ENCODE measurements around the gene DLGAP5.

Gene DLGAP5

GRCh38 chr14:55206175-55206693 lies 14.8 kb upstream of the DLGAP5 start:
- DNase-seq (ENCODE audit: low read depth) = no peak
- no peak for TF ChIP-seq CTCF (IDR thresholded peaks at IDR 0.05; ENCODE audit: insufficient read depth, low read depth, low read length, missing control alignments)
- H3K4me3 ChIP-seq (ENCODE audit: low read depth, low read length) = no peak overlapping the region

DNA sequence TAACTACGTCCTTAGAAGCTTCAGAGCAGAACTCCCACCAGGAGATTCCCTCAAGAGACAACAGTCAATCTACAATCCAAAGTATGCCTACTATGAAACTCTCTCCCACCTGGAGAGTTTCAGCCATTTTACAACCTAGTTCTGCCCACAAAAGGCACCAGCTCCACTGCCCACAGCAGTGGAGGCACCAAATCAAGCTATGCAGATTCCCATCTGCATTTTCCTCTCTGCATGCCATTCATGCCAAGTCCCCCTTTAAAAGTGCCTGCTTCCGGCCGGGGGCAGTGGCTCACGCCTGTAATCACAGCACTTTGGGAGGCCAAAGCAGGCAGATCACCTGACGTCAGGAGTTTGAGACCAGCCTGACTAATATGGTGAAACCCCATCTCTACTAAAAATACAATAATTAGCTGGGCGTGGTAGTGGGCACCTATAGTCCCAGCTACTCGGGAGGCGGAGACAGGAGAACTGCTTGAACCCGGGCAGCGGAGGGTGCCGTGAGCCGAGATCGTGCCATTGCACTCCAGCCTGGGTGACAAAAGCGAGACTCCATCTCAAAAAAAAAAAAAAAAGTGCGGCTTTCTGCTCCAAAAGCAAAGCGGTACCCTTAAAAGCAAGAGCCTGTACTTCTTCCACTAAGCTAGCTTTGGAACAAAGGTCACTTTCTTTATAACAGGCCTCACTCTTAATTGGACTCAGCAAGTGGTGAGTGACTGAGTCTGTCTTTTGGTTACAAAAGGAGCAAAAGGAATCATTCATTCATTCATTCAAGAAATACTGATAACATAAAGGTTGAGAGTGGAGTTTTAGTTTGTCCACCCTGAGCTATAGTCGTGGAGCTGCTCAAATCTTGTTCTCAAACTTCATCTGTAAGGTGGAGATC lies 10.1 kb upstream of the DLGAP5 start:
- no peak overlapping the region for H3K4me3 ChIP-seq (ENCODE audit: low read depth, low read length)
- DNase-seq (ENCODE audit: low read depth) = no peak
- no peak for TF ChIP-seq CTCF (IDR thresholded peaks at IDR 0.05; ENCODE audit: insufficient read depth, low read depth, low read length, missing control alignments)

GRCh38 chr14:55200651-55201050 lies 9.3 kb upstream of the DLGAP5 start:
- no peak for TF ChIP-seq CTCF (IDR thresholded peaks at IDR 0.05; ENCODE audit: insufficient read depth, low read depth, low read length, missing control alignments)
- no peak for DNase-seq (ENCODE audit: low read depth)
- no peak overlapping the region for H3K4me3 ChIP-seq (ENCODE audit: low read depth, low read length)

DNA sequence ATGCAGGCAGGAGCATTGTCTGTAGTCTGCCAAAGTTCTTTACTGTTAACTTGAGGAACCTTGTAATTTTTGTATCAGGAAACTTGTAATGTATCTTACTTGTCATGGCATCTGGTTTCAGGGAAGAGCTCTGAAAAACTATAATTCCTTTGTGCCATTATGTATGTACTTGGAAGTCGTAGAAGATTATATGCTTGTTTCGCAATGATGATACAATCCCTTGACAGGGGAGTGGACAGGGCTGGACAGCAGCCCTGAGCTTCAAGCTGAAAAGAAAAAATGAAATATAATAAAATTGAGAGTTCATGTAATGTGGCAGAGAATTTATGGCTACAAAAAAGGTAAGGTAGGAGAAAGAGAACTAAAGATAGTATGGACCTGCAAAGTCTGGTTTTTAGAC lies 7.4 kb upstream of the DLGAP5 start:
- DNase-seq (ENCODE audit: low read depth) = no peak
- no peak for TF ChIP-seq CTCF (IDR thresholded peaks at IDR 0.05; ENCODE audit: insufficient read depth, low read depth, low read length, missing control alignments)
- no peak overlapping the region for H3K4me3 ChIP-seq (ENCODE audit: low read depth, low read length)

GRCh38 chr14:55194656-55195355 lies 3.4 kb upstream of the DLGAP5 start:
- no peak for DNase-seq (ENCODE audit: low read depth)
- H3K4me3 ChIP-seq (ENCODE audit: low read depth, low read length) = no peak overlapping the region
- TF ChIP-seq CTCF (IDR thresholded peaks at IDR 0.05; ENCODE audit: insufficient read depth, low read depth, low read length, missing control alignments) = no peak

DNA sequence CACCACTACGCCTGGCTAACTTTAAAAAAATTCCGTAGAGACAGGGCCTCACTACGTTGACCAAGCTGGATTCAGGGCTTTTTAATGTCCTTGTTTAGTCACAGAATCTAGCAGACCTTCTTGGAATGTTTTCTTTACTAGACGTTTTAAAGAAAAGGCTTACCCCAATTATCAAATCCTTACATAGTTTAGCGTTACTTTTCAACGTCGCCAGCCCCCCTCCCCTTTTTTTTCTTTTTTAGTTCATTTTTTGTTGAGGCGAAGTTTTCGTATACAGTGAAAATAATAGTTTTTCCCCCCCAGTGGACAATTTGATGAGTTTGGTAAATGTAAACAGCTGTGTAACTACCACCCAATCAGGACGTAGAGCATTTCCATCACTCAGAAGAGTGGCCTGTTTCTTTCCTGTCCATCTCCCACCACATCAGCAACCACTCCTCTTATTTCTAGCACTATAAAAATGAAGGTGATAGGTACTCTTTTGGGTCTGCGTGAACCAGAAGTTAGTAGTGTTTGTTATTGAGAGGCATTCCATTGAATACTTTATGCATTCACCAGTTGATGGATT lies 753 bp upstream of the DLGAP5 start:
- TF ChIP-seq CTCF (IDR thresholded peaks at IDR 0.05; ENCODE audit: insufficient read depth, low read depth, low read length, missing control alignments) = no peak
- H3K4me3 ChIP-seq (ENCODE audit: low read depth, low read length) = peak overlapping the region; percentile 78

More for the DNA sequence above, 753 bp upstream of the DLGAP5 start:
- no peak for DNase-seq (ENCODE audit: low read depth)
